ENCODE data around the gene KIAA0513. TPM values are rescaled to one million over a fixed set of nuclear protein-coding genes. Genes with fewer than 3 reads are reported as not detected.

Gene KIAA0513
- total RNA-seq, 1 experiment from 2014 or later: 2.9 TPM

DNA sequence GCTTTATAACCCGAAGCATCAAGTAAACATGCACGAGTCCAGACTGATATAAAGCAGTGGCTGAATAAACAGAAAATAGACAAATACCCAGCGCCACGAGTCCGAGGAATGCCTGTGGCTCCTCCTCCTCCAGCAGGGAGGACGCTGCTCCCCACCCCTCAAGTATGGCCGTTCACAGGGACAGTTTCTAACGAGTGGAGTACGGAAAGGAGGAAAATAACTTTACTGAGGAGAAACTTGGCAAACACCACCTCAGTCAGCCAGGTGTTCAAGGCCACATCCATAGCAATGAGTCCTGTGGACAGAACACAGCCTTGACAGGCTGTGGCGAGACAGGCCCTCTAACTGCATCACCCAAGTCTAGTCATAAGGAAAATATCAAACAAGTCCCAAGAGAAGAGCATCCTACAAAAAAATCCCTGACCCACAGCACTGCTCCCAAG lies 25.5 kb upstream of the KIAA0513 start:
- no peak overlapping the region for H3K27ac ChIP-seq (ENCODE audit: low read depth, low read length, poor library complexity, severe bottlenecking)
- no peak overlapping the region for H3K4me3 ChIP-seq (ENCODE audit: low read depth, low read length, poor library complexity, severe bottlenecking)
- no peaks in the 10 kb centered on the region for H3K36me3 ChIP-seq (ENCODE audit: insufficient read depth, low read length, poor library complexity, severe bottlenecking)
- intact Hi-C loops (cut with micrococcal nuclease; ENCODE audit: unreplicated experiment): no loop called here
- no peak for TF ChIP-seq EZH2 (IDR thresholded peaks at IDR 0.05; ENCODE audit: borderline replicate concordance, low read depth, low read length, poor library complexity, severe bottlenecking)
- TF ChIP-seq, protein P1, sequence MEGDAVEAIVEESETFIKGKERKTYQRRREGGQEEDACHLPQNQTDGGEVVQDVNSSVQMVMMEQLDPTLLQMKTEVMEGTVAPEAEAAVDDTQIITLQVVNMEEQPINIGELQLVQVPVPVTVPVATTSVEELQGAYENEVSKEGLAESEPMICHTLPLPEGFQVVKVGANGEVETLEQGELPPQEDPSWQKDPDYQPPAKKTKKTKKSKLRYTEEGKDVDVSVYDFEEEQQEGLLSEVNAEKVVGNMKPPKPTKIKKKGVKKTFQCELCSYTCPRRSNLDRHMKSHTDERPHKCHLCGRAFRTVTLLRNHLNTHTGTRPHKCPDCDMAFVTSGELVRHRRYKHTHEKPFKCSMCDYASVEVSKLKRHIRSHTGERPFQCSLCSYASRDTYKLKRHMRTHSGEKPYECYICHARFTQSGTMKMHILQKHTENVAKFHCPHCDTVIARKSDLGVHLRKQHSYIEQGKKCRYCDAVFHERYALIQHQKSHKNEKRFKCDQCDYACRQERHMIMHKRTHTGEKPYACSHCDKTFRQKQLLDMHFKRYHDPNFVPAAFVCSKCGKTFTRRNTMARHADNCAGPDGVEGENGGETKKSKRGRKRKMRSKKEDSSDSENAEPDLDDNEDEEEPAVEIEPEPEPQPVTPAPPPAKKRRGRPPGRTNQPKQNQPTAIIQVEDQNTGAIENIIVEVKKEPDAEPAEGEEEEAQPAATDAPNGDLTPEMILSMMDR (conservative IDR thresholded peaks at IDR 0.05; ENCODE audit: low read depth, low read length): no peak
- no peaks in the 10 kb centered on the region for H3K4me1 ChIP-seq (ENCODE audit: insufficient read depth, low read length, poor library complexity, severe bottlenecking)
- BruUV-seq (replicated peaks): no TSS peak
- ChIA-PET CTCF (no interaction called here), POLR2A (ENCODE audit: low non-redundant PET) (no interaction called here)
- H3K9me3 ChIP-seq (ENCODE audit: low read depth, low read length, poor library complexity, severe bottlenecking): no peaks in the 10 kb centered on the region
- DNase-seq (ENCODE audit: low spot score): no peak
- no peaks in the 10 kb centered on the region for H3K27me3 ChIP-seq (replicated peaks; ENCODE audit: insufficient read depth, low read depth, low read length, poor library complexity)

- no peaks in the 10 kb centered on the region for H3K27me3 ChIP-seq (replicated peaks; ENCODE audit: insufficient read depth, low read depth, low read length, poor library complexity)
- H3K36me3 ChIP-seq (ENCODE audit: insufficient read depth, low read length, poor library complexity, severe bottlenecking): no peaks in the 10 kb centered on the region
- H3K4me1 ChIP-seq (ENCODE audit: insufficient read depth, low read length, poor library complexity, severe bottlenecking): no peaks in the 10 kb centered on the region
- no peak overlapping the region for H3K27ac ChIP-seq (ENCODE audit: low read depth, low read length, poor library complexity, severe bottlenecking)
- ChIA-PET POLR2A (ENCODE audit: low non-redundant PET) (no interaction called here), CTCF (no interaction called here)
- TF ChIP-seq, protein P1 (conservative IDR thresholded peaks at IDR 0.05; ENCODE audit: low read depth, low read length): no peak
- TF ChIP-seq EZH2 (IDR thresholded peaks at IDR 0.05; ENCODE audit: borderline replicate concordance, low read depth, low read length, poor library complexity, severe bottlenecking): no peak
- no peaks in the 10 kb centered on the region for H3K9me3 ChIP-seq (ENCODE audit: low read depth, low read length, poor library complexity, severe bottlenecking)
- intact Hi-C loops (cut with micrococcal nuclease; ENCODE audit: unreplicated experiment): no loop called here
- DNase-seq (ENCODE audit: low spot score): no peak
- no TSS peak for BruUV-seq (replicated peaks)
- H3K4me3 ChIP-seq (ENCODE audit: low read depth, low read length, poor library complexity, severe bottlenecking): no peak overlapping the region
Observed at GRCh38 chr16:85002608-85003007, 25.0 kb upstream of the KIAA0513 start.

- no peak overlapping the region for H3K27ac ChIP-seq (ENCODE audit: low read depth, low read length, poor library complexity, severe bottlenecking)
- H3K27me3 ChIP-seq (replicated peaks; ENCODE audit: insufficient read depth, low read depth, low read length, poor library complexity): no peaks in the 10 kb centered on the region
- CTCF ChIA-PET: no interaction called here
- H3K4me1 ChIP-seq (ENCODE audit: insufficient read depth, low read length, poor library complexity, severe bottlenecking): no peaks in the 10 kb centered on the region
- POLR2A ChIA-PET (ENCODE audit: low non-redundant PET): no interaction called here
- H3K4me3 ChIP-seq (ENCODE audit: low read depth, low read length, poor library complexity, severe bottlenecking): no peak overlapping the region
- H3K36me3 ChIP-seq (ENCODE audit: insufficient read depth, low read length, poor library complexity, severe bottlenecking): no peaks in the 10 kb centered on the region
- intact Hi-C loops (cut with micrococcal nuclease; ENCODE audit: unreplicated experiment): no loop called here
- TF ChIP-seq EZH2 (IDR thresholded peaks at IDR 0.05; ENCODE audit: borderline replicate concordance, low read depth, low read length, poor library complexity, severe bottlenecking): no peak
- TF ChIP-seq, protein P1 (conservative IDR thresholded peaks at IDR 0.05; ENCODE audit: low read depth, low read length): no peak
- DNase-seq (ENCODE audit: low spot score): no peak
- no TSS peak for BruUV-seq (replicated peaks)
- H3K9me3 ChIP-seq (ENCODE audit: low read depth, low read length, poor library complexity, severe bottlenecking): no peaks in the 10 kb centered on the region
Observed at GRCh38 chr16:85003076-85003475, 24.5 kb upstream of the KIAA0513 start.
